Measurements from ENCODE around the gene EEA1. TPM values are rescaled to one million over a fixed set of nuclear protein-coding genes. Genes with fewer than 3 reads are reported as not detected.

EEA1 gene
- total RNA-seq, 6 experiments from 2014 or later: 8.9 to 20.3 (median 16.3) TPM

GRCh38 chr12:92938018-92938417, 8.9 kb upstream of the EEA1 start:
- TF ChIP-seq CTCF (IDR thresholded peaks at IDR 0.05): no peak
- no peak for TF ChIP-seq POLR2A (IDR thresholded peaks at IDR 0.05)
- WGBS (ENCODE audit: insufficient coverage, low coverage, low lambda C conversion rate, missing lambda C conversion rate): 93% methylated on average over 3 of the region's 3 CpGs
- H3K9me3 ChIP-seq: no peaks in the 10 kb centered on the region
- no peak overlapping the region for H3K4me3 ChIP-seq
- intact Hi-C loops (cut with DNase I): no loop called here
- ATAC-seq (no peak), DNase-seq (no peak)
- peaks cover 0 to 3% (median 0%) of the 10 kb centered on the region in 4 donors for H3K4me1 ChIP-seq
- H3K27me3 ChIP-seq: no peaks in the 10 kb centered on the region
- no peaks in the 10 kb centered on the region for H3K36me3 ChIP-seq
- H3K27ac ChIP-seq: no peak overlapping the region

DNA sequence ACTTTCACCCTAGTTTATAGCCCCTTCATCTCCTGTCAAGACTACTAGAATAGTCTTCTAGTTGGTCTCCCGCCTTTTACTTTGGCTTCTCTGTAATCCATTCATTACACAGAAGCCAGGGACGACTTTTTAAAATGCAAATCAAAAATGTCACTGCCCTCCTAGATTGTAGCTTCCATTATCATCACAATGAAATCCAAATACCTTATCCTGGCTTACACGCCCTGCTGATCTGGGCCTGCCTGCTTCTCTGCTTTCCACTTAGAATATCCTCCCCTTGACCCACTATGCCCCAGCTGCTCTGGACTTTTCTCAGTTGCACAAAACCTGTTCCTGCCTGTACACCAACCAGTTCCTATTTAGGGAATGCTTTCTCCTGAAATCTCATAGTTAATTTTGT, 4.5 kb upstream of the EEA1 start:
- Histone ChIP-seq H3K9me3 (no peaks in the 10 kb centered on the region), H3K4me3 (no peak overlapping the region), H3K27me3 (no peaks in the 10 kb centered on the region), H3K27ac (no peak overlapping the region), H3K36me3 (no peaks in the 10 kb centered on the region), H3K4me1 (no peaks in the 10 kb centered on the region)
- ATAC-seq (no peak), DNase-seq (no peak)
- TF ChIP-seq POLR2A (IDR thresholded peaks at IDR 0.05) (no peak), CTCF (IDR thresholded peaks at IDR 0.05) (no peak)
- intact Hi-C loops (cut with DNase I): no loop called here
- WGBS (ENCODE audit: insufficient coverage, low coverage, low lambda C conversion rate, missing lambda C conversion rate): 84% methylated on average over 3 of the region's 3 CpGs

DNA sequence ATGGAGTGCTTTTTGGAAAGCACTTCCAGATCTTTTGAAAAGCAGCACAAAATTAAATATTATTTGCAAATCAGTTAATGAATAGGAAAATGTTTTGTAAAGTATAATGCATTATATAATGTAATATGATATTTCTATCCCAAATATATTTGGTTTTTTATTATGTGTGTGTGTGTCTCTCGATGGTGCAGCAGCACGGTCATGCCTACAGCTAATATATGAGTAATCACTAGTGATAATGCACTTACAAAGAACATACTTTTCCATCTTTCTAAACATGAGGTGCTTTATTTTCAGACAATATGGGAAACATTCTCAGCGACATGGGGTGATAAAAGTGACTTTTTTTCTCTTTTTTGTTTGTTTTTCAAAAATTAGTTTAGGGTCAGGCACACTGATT, 1.3 kb upstream of the EEA1 start:
- Histone ChIP-seq H3K36me3 (no peaks in the 10 kb centered on the region), H3K4me3 (peak overlapping the region in 2 of 3 donors; percentile 69 to 73), H3K27ac (peak overlapping the region in 2 of 3 donors; percentile 98 to 99), H3K9me3 (no peaks in the 10 kb centered on the region), H3K27me3 (no peaks in the 10 kb centered on the region), H3K4me1 (peaks cover 0 to 13% (median 4%) of the 10 kb centered on the region in 4 donors)
- ATAC-seq (no peak), DNase-seq (no peak)
- WGBS (ENCODE audit: insufficient coverage, low coverage, low lambda C conversion rate, missing lambda C conversion rate): 89% methylated on average over 3 of the region's 3 CpGs
- TF ChIP-seq POLR2A (IDR thresholded peaks at IDR 0.05) (no peak), CTCF (IDR thresholded peaks at IDR 0.05) (no peak)
- intact Hi-C loops (cut with DNase I): no loop called here

DNA sequence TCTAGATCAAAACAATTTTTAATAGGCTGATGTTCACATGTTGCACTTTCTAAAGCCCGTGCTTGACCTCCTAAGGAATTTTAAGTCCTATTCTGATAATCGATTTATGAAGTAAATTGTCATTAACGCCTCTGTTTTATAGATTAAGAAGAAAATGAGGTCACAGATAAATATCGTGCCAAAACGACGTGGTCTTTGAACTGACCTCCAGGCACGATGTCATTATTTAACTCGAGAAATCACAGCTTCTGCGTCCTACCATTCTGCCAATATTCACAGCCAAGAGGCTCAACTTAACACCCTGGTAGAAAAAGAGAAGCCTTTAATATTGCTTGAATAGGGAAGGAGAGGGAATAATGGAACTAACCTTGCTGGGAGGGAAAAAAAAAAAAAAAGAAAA, 888 bp upstream of the EEA1 start:
- no peaks in the 10 kb centered on the region for H3K27me3 ChIP-seq
- ATAC-seq: no peak
- H3K9me3 ChIP-seq: no peaks in the 10 kb centered on the region
- no peak for DNase-seq
- WGBS (ENCODE audit: insufficient coverage, low coverage, low lambda C conversion rate, missing lambda C conversion rate): 6% methylated on average over 9 of the region's 9 CpGs
- intact Hi-C loops (cut with DNase I): no loop called here
- peaks cover 0 to 13% (median 4%) of the 10 kb centered on the region in 4 donors for H3K4me1 ChIP-seq
- H3K36me3 ChIP-seq: no peaks in the 10 kb centered on the region
- peak overlapping the region; percentile 94 to 99 (median 98) for H3K27ac ChIP-seq
- no peak for TF ChIP-seq CTCF (IDR thresholded peaks at IDR 0.05)
- peak overlapping the region; percentile 61 to 73 (median 69) for H3K4me3 ChIP-seq

Measured in right lobe of liver (tissue), 6 donors.